A549 (cell line): Measurements from ENCODE around the gene MAGI2. TPM values are rescaled to one million over a fixed set of nuclear protein-coding genes. Genes with fewer than 3 reads are reported as not detected.

ENCODE experiments used
- ATAC-seq, 2 experiments: fragments of 200-7000 bp in 1 of 2; fragments of >200 bp in 1 of 2; cut with Nextera tagmentation in 1 of 2; cut with Tn5 transposase in 1 of 2; 3 replicates each; pipeline versions ENCODE4 v1.8.0 to v1.9.1; 2018 to 2020; ENCODE audit warnings: mild to moderate bottlenecking in 1 of 2, moderate library complexity in 1 of 2
- CTCF ChIA-PET: fragments of 300-600 bp; sonication (Branson Sonifier 250); formaldehyde crosslinking; extraction: SDS; loops from one replicate; lab custom pipeline; 2021; ENCODE audit warnings: antibody characterized with exemption, inconsistent platforms; lab: Yijun Ruan, JAX
- POLR2A ChIA-PET: fragments of 350-600 bp; formaldehyde crosslinking; extraction: SDS; loops from one replicate; lab custom pipeline; 2021; ENCODE audit warnings: antibody characterized with exemption, inconsistent platforms; lab: Yijun Ruan, JAX
- DNase-seq, 2 experiments: peaks; one replicate each; pipeline versions ENCODE4 v3.0.0 to v3.0.0-alpha.2; 2011 to 2016; ENCODE audit warnings: low read depth in 1 of 2, low spot score in 1 of 2
- FAIRE-seq: peaks from 2 replicates; lab custom pipeline; 2011; peaks lifted over from hg19 to GRCh38; lab: Jason Lieb, UNC
- H3K27ac ChIP-seq, 2 experiments: fragments of >200 bp; sonication (Bioruptor Twin); formaldehyde crosslinking; 3 replicates each; pipeline ENCODE4 v1.5.1; 2016 to 2017
- H3K4me1 ChIP-seq: fragments of >200 bp; sonication (Bioruptor Twin); formaldehyde crosslinking; 3 replicates; pipeline ENCODE4 v1.6.1; 2016
- H3K4me2 ChIP-seq: fragments of >200 bp; sonication (Bioruptor Twin); formaldehyde crosslinking; 3 replicates; pipeline ENCODE4 v1.6.1; 2016
- H3K4me3 ChIP-seq: fragments of >200 bp; sonication (Bioruptor Twin); formaldehyde crosslinking; 3 replicates; pipeline ENCODE4 v1.5.1; 2016
- H3K9me3 ChIP-seq: fragments of >200 bp; sonication (Bioruptor Twin); formaldehyde crosslinking; 3 replicates; pipeline ENCODE4 v1.6.1; 2016
- CBX2 ChIP-seq: fragments of 200-600 bp; sonication (generic); IDR thresholded peaks from 2 replicates; pipeline ENCODE4 v1.6.1; 2016; ENCODE audit warnings: low read depth, mild to moderate bottlenecking, borderline replicate concordance
- CEBPB ChIP-seq, 2 experiments: fragments of >200 bp in 1 of 2; sonication (Bioruptor Twin) in 1 of 2; formaldehyde crosslinking in 1 of 2; IDR thresholded peaks; 2 replicates each; pipeline ENCODE4 v1.6.1; 2012 to 2016
- CHD2 ChIP-seq: fragments of 150-350 bp; IDR thresholded peaks from 2 replicates; pipeline ENCODE4 v1.6.1; 2014; ENCODE audit warnings: low read length; ENCODE audit not compliant: partially characterized antibody
- CHD4 ChIP-seq: fragments of 200-600 bp; sonication (generic); IDR thresholded peaks from 2 replicates; pipeline ENCODE4 v1.6.1; 2016; ENCODE audit warnings: antibody characterized with exemption, mild to moderate bottlenecking, borderline replicate concordance
- EHMT2 ChIP-seq: fragments of 200-600 bp; sonication (generic); IDR thresholded peaks from 2 replicates; pipeline ENCODE4 v1.6.1; 2016; ENCODE audit warnings: antibody characterized with exemption, low read depth, mild to moderate bottlenecking, moderate library complexity
- ESRRA ChIP-seq: fragments of 150-350 bp; IDR thresholded peaks from 2 replicates; pipeline ENCODE4 v1.6.1; 2014; ENCODE audit warnings: mild to moderate bottlenecking, low read length, borderline replicate concordance
- FOSB ChIP-seq: fragments of 250-450 bp; sonication (Bioruptor Pico); IDR thresholded peaks from 2 replicates; pipeline ENCODE4 v1.5.0; 2020; ENCODE audit warnings: mild to moderate bottlenecking, moderate library complexity
- HDAC2 ChIP-seq: fragments of 200-600 bp; sonication (generic); IDR thresholded peaks from 2 replicates; pipeline ENCODE4 v1.6.1; 2016
- HEYL ChIP-seq: fragments of 250-450 bp; sonication (Bioruptor Pico); IDR thresholded peaks from 2 replicates; pipeline ENCODE4 v1.8.0; 2021; ENCODE audit warnings: mild to moderate bottlenecking, moderate library complexity
- JUN ChIP-seq, 2 experiments: fragments of >200 bp; sonication (Bioruptor Twin); formaldehyde crosslinking; IDR thresholded peaks; 2 replicates in 1 of 2; 3 replicates in 1 of 2; pipeline ENCODE4 v1.6.1; 2016 to 2017
- KDM5A ChIP-seq: fragments of 200-600 bp; sonication (generic); IDR thresholded peaks from 2 replicates; pipeline ENCODE4 v1.6.1; 2016; ENCODE audit warnings: antibody characterized with exemption, mild to moderate bottlenecking
- MAZ ChIP-seq: fragments of 150-350 bp; IDR thresholded peaks from 2 replicates; pipeline ENCODE4 v1.6.1; 2014; ENCODE audit warnings: antibody characterized with exemption, low read depth, low read length, borderline replicate concordance
- MYC ChIP-seq: IDR thresholded peaks from 2 replicates; pipeline ENCODE4 v1.6.1; 2012; ENCODE audit warnings: mild to moderate bottlenecking, inconsistent platforms, low read length, improper control_type of control experiment, borderline replicate concordance
- NPAS2 ChIP-seq: fragments of 250-450 bp; sonication (Bioruptor Pico); IDR thresholded peaks from 2 replicates; pipeline ENCODE4 v1.8.0; 2022; ENCODE audit warnings: mild to moderate bottlenecking, moderate library complexity, borderline replicate concordance
- RARB ChIP-seq: fragments of 250-450 bp; sonication (Bioruptor Pico); IDR thresholded peaks from 2 replicates; pipeline ENCODE4 v1.8.0; 2021; ENCODE audit warnings: mild to moderate bottlenecking, moderate library complexity
- RCOR1 ChIP-seq: fragments of 150-350 bp; IDR thresholded peaks from 2 replicates; pipeline ENCODE4 v1.6.1; 2014; ENCODE audit warnings: antibody characterized with exemption, low read length, low read depth
- RNF2 ChIP-seq: fragments of 200-600 bp; sonication (generic); IDR thresholded peaks from 2 replicates; pipeline ENCODE4 v1.6.1; 2016; ENCODE audit warnings: low read depth, mild to moderate bottlenecking, antibody characterized with exemption, moderate library complexity, borderline replicate concordance
- TFCP2L1 ChIP-seq: fragments of 250-450 bp; sonication (Bioruptor Pico); IDR thresholded peaks from 2 replicates; pipeline ENCODE4 v1.5.0; 2021; ENCODE audit warnings: mild to moderate bottlenecking
- TP53 ChIP-seq: fragments of 250-450 bp; sonication (Bioruptor Pico); IDR thresholded peaks from 2 replicates; pipeline ENCODE4 v1.5.0; 2021; ENCODE audit warnings: mild to moderate bottlenecking, moderate library complexity
- ZC3H11A ChIP-seq: fragments of 450-650 bp; IDR thresholded peaks from 2 replicates; pipeline ENCODE4 v1.6.1; 2014; ENCODE audit warnings: antibody characterized with exemption, mild to moderate bottlenecking
- ZSCAN20 ChIP-seq: fragments of 250-450 bp; sonication (Bioruptor Pico); IDR thresholded peaks from 2 replicates; pipeline ENCODE4 v1.8.0; 2022; ENCODE audit warnings: mild to moderate bottlenecking, moderate library complexity
- WGBS: methylation state at CpG from one replicate; pipeline ENCODE4 v1.1.6; 2017; ENCODE audit errors: missing lambda C conversion rate; 5-methylcytosine and 5-hydroxymethylcytosine counted together
- polyA plus RNA-seq, 4 experiments: library from polyadenylated mRNA; depleted of rRNA in 3 of 4; stranded (reverse); fragments of >200 nt; fragmentation: RNase III in 1 of 4; extraction: RNeasy Plus Mini Kit Qiagen cat#74134 plus additional on column Dnase treatment in 1 of 4; gene quantifications; 2 replicates in 3 of 4; 3 replicates in 1 of 4; pipeline ENCODE4 v1.2.3, GENCODE V29; 2011 to 2017
- TF ChIP-seq, protein P1 (sequence below): fragments of 200-600 bp; sonication (generic); IDR thresholded peaks from 2 replicates; pipeline ENCODE4 v1.6.1; 2016; ENCODE audit warnings: antibody characterized with exemption, mild to moderate bottlenecking, moderate library complexity
- TF ChIP-seq, protein P2 (sequence below): IDR thresholded peaks from 2 replicates; pipeline ENCODE4 v1.6.1; 2012; ENCODE audit warnings: low read depth, borderline replicate concordance
- TF ChIP-seq, protein P3 (sequence below): fragments of >200 bp; sonication (Bioruptor Twin); formaldehyde crosslinking; IDR thresholded peaks from 3 replicates; pipeline ENCODE4 v1.5.1; 2016
- TF ChIP-seq, protein P4 (sequence below): IDR thresholded peaks from 2 replicates; pipeline ENCODE4 v1.6.1; 2012

The MAGI2 gene
- polyA plus RNA-seq, 2 of the 4 experiments (the other 2 are of a cell fraction) = 0.48 to 0.81 TPM

GRCh38 chr7:78185149-78185745 is 1268.2 kb downstream of the MAGI2 start:
- no peaks in the 10 kb centered on the region for H3K9me3 ChIP-seq
- DNase-seq (no peak), FAIRE-seq (no peak), ATAC-seq (no peak)
- H3K27ac ChIP-seq = no peak overlapping the region
- no peak overlapping the region for H3K4me3 ChIP-seq
- POLR2A ChIA-PET = no interaction called here
- 19% methylated on average over 4 of the region's 4 CpGs for WGBS
- H3K4me1 ChIP-seq = no peaks in the 10 kb centered on the region
- H3K4me2 ChIP-seq = no peak overlapping the region
- TF ChIP-seq, protein P1, sequence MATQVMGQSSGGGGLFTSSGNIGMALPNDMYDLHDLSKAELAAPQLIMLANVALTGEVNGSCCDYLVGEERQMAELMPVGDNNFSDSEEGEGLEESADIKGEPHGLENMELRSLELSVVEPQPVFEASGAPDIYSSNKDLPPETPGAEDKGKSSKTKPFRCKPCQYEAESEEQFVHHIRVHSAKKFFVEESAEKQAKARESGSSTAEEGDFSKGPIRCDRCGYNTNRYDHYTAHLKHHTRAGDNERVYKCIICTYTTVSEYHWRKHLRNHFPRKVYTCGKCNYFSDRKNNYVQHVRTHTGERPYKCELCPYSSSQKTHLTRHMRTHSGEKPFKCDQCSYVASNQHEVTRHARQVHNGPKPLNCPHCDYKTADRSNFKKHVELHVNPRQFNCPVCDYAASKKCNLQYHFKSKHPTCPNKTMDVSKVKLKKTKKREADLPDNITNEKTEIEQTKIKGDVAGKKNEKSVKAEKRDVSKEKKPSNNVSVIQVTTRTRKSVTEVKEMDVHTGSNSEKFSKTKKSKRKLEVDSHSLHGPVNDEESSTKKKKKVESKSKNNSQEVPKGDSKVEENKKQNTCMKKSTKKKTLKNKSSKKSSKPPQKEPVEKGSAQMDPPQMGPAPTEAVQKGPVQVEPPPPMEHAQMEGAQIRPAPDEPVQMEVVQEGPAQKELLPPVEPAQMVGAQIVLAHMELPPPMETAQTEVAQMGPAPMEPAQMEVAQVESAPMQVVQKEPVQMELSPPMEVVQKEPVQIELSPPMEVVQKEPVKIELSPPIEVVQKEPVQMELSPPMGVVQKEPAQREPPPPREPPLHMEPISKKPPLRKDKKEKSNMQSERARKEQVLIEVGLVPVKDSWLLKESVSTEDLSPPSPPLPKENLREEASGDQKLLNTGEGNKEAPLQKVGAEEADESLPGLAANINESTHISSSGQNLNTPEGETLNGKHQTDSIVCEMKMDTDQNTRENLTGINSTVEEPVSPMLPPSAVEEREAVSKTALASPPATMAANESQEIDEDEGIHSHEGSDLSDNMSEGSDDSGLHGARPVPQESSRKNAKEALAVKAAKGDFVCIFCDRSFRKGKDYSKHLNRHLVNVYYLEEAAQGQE = no peak
- CTCF ChIA-PET = no interaction called here

DNA sequence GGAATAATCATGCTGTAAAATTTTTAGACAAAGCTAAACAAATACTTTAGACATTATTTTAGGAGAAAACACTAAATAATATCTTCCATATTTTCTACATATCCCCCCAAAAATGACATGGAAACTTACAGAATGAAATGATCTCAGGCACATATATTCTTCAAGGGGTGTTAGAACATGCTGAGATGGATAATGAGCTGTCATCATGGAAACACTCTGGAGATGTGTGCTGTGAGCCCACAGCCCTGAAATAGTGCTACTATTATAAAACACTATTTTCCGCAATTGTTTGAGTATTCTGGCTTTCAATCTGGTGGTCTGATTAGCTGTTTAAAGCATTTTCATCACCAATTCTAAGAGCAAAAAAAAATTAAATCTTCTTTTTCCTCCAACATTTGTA is 1269.2 kb downstream of the MAGI2 start:
- ChIA-PET CTCF (no interaction called here), POLR2A (no interaction called here)
- 92% methylated on average over 1 of the region's 1 CpG for WGBS
- TF ChIP-seq ZC3H11A (no peak), CEBPB (IDR thresholded peaks at IDR 0.05) (no peak), RCOR1 (no peak), EHMT2 (no peak), HDAC2 (no peak), NPAS2 (CRISPR knock-in tag) (no peak), MAZ (no peak), RARB (no peak), HEYL (CRISPR knock-in tag) (no peak), ESRRA (no peak)
- TF ChIP-seq, protein P2, sequence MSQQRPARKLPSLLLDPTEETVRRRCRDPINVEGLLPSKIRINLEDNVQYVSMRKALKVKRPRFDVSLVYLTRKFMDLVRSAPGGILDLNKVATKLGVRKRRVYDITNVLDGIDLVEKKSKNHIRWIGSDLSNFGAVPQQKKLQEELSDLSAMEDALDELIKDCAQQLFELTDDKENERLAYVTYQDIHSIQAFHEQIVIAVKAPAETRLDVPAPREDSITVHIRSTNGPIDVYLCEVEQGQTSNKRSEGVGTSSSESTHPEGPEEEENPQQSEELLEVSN = no peak
- H3K4me3 ChIP-seq = no peak overlapping the region
- H3K27ac ChIP-seq = no peak overlapping the region
- ATAC-seq (no peak), FAIRE-seq (no peak), DNase-seq (no peak)
- no peaks in the 10 kb centered on the region for H3K9me3 ChIP-seq
- no peaks in the 10 kb centered on the region for H3K4me1 ChIP-seq
- no peak overlapping the region for H3K4me2 ChIP-seq

DNA sequence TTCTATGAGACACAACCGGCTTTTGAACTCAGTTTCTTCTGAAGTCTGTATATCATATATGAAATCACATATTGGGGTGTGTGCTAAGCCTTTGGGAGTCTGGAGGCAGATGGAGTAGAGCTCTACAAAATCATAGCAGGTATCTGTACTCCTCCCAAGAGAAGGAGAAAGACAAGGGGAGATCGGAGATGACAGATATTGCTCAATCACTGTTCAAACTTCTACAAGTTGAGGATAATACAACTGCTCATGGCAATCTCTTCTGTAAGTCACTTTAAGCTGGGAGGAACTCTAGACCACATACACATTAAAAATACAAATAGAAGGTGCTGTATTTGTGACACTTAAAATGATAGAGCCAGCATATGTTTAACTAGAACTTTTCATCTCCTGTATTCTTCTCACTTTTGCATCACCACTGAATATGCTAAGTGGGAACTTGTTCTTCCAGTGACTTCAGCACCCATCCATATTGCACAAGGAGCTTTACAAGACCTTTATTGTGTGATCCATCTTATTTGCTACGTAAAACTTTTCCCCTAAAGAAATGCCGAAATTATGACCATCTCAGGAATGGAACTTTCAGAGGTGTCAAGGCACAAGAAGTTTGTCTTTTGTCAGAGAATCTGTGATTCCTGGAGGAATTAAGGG is 1273.5 kb downstream of the MAGI2 start:
- POLR2A ChIA-PET = no interaction called here
- WGBS = 18% methylated on average over 4 of the region's 4 CpGs

More for the DNA sequence above, 1273.5 kb downstream of the MAGI2 start:
- ATAC-seq (no peak), FAIRE-seq (no peak), DNase-seq (no peak)
- Histone ChIP-seq H3K4me3 (no peak overlapping the region), H3K27ac (no peak overlapping the region), H3K4me2 (no peak overlapping the region), H3K9me3 (no peaks in the 10 kb centered on the region), H3K4me1 (no peaks in the 10 kb centered on the region)
- no peak for TF ChIP-seq CHD4
- TF ChIP-seq, protein P2 = no peak
- TF ChIP-seq, protein P3, sequence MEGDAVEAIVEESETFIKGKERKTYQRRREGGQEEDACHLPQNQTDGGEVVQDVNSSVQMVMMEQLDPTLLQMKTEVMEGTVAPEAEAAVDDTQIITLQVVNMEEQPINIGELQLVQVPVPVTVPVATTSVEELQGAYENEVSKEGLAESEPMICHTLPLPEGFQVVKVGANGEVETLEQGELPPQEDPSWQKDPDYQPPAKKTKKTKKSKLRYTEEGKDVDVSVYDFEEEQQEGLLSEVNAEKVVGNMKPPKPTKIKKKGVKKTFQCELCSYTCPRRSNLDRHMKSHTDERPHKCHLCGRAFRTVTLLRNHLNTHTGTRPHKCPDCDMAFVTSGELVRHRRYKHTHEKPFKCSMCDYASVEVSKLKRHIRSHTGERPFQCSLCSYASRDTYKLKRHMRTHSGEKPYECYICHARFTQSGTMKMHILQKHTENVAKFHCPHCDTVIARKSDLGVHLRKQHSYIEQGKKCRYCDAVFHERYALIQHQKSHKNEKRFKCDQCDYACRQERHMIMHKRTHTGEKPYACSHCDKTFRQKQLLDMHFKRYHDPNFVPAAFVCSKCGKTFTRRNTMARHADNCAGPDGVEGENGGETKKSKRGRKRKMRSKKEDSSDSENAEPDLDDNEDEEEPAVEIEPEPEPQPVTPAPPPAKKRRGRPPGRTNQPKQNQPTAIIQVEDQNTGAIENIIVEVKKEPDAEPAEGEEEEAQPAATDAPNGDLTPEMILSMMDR = no peak
- no peak for TF ChIP-seq HDAC2
- no peak for TF ChIP-seq MYC
- no peak for TF ChIP-seq FOSB (CRISPR knock-in tag)
- TF ChIP-seq CHD2 = no peak
- no peak for TF ChIP-seq JUN (IDR thresholded peaks at IDR 0.05)
- no peak for TF ChIP-seq RNF2
- no peak for TF ChIP-seq TFCP2L1
- no peak for TF ChIP-seq CBX2
- no peak for TF ChIP-seq TP53 (CRISPR knock-in tag)
- TF ChIP-seq, protein P4, sequence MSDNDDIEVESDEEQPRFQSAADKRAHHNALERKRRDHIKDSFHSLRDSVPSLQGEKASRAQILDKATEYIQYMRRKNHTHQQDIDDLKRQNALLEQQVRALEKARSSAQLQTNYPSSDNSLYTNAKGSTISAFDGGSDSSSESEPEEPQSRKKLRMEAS = no peak
- no peak for TF ChIP-seq ZSCAN20 (CRISPR knock-in tag)
- TF ChIP-seq KDM5A = no peak
- CTCF ChIA-PET = no interaction called here
